ENCODE data around the gene RABGAP1L. TPM values are rescaled to one million over a fixed set of nuclear protein-coding genes. Genes with fewer than 3 reads are reported as not detected.

Gene RABGAP1L
- total and polyA plus RNA-seq, 2 of the 8 experiments (the other 6 are each of a cell fraction or from before 2014, with no cell fraction given), result 33.3 to 156 TPM

DNA sequence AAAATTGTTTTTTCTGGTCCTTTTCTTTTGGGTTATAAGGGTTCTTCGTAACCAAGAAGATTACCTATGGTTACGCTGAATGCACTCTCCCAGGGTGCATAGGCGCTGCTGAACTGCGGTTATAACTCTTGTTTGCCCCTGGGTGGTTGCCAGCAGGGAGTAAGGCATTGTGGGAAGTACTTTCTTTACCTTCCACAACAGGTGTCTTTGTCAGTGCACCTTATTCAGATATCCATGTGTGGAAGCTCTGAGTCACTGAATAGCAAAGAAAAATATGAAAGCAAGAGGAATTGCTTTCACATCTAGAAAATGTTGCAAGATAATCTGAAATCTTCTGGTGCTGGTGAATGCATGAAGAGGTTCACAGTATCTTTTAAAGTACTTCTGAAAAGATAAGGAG lies 716.0 kb downstream of the RABGAP1L start:
- ChIA-PET CTCF (ENCODE audit: partially characterized antibody) (interaction anchor here (1.1 to 1.4 kb wide), 3 partner anchors 8 to 111 kb away, joined by 3 to 5 read pairs (median 4); no protein-coding TSS in a partner anchor), POLR2A (ENCODE audit: partially characterized antibody) (interaction anchor here (1.0 to 2.6 kb wide), 4 partner anchors 10 to 124 kb away, joined by 4 to 10 read pairs (median 4); partner anchors contain the start of gene CACYBP)
- no peak overlapping the region; the same call in 1 of the 2 replicates for H2BK5ac ChIP-seq (ENCODE audit: low read depth, low read length)
- no peaks in the 10 kb centered on the region for H4K20me1 ChIP-seq (replicated peaks in 1 of 2; ENCODE audit: control insufficient read depth in 1 of 2, insufficient read depth in 2 of 2, low read length in 2 of 2)
- no peak overlapping the region for H2BK20ac ChIP-seq (ENCODE audit: low read length)
- no peak overlapping the region for H3K14ac ChIP-seq (ENCODE audit: insufficient read length)
- DNase-seq (ENCODE audit: low read depth in 1 of 2, low spot score in 2 of 2) (no peak), FAIRE-seq (peak; percentile 78)
- no peak overlapping the region for H4K8ac ChIP-seq (ENCODE audit: extremely low read depth, insufficient read depth, low read length)
- peak overlapping the region; percentile 63 to 92 (median 75) for H3K4me3 ChIP-seq (ENCODE audit: extremely low read depth in 1 of 4, insufficient read depth in 2 of 4, low read depth in 3 of 4, low read length in 4 of 4)
- no peak overlapping the region for H3K4ac ChIP-seq (replicated peaks; ENCODE audit: insufficient read length, low read depth, low read length)
- H3K23me2 ChIP-seq (ENCODE audit: low read depth, low read length), result no peaks in the 10 kb centered on the region; the same call in 1 of the 2 replicates
- H3K79me2 ChIP-seq (ENCODE audit: control insufficient read depth in 1 of 2, insufficient read depth in 2 of 2, low read length in 2 of 2), result peaks cover 6 to 59% of the 10 kb centered on the region in 2 experiments
- H3K9me3 ChIP-seq (ENCODE audit: insufficient read depth in 2 of 2, low read depth in 1 of 2, low read length in 1 of 2), result no peaks in the 10 kb centered on the region
- H3K27ac ChIP-seq (ENCODE audit: low read depth, low read length), result peak overlapping the region; percentile 35; the same call in 1 of the 2 replicates
- H2BK12ac ChIP-seq (ENCODE audit: low read depth, low read length), result no peak overlapping the region; the same call in 1 of the 2 replicates
- peaks cover 0 to 24% (median 13%) of the 10 kb centered on the region in 4 experiments; a peak in 6 of 7 replicates for H3K4me1 ChIP-seq (replicated peaks in 1 of 4; ENCODE audit: control insufficient read depth in 3 of 4, insufficient read depth in 4 of 4, low read length in 3 of 4)
- H4K5ac ChIP-seq (ENCODE audit: insufficient read length, low read depth, low read length), result peak overlapping the region; percentile 99
- H3K18ac ChIP-seq (ENCODE audit: extremely low read depth, low read length), result no peak overlapping the region; the same call in 1 of the 2 replicates
- no peak overlapping the region for H3K23ac ChIP-seq (ENCODE audit: insufficient read length)
- no peak overlapping the region for H2AFZ ChIP-seq (ENCODE audit: low read length)
- H3K79me1 ChIP-seq (ENCODE audit: low read depth, low read length), result no peaks in the 10 kb centered on the region
- peak overlapping the region; percentile 67 to 94 for H3K4me2 ChIP-seq (ENCODE audit: insufficient read depth in 1 of 2, low read depth in 2 of 2, low read length in 2 of 2)
- H2BK120ac ChIP-seq (replicated peaks; ENCODE audit: low read depth, low read length), result no peak overlapping the region
- H3K9ac ChIP-seq (replicated peaks in 1 of 4; ENCODE audit: extremely low read depth in 1 of 4, low read depth in 3 of 4, low read length in 3 of 4), result peak overlapping the region in 3 of 4 experiments; percentile 1 to 70 (median 40); a peak in 5 of 7 replicates
- no peak overlapping the region for H4K91ac ChIP-seq (replicated peaks; ENCODE audit: insufficient read length, low read length)
- 0% methylated on average over 4 of the region's 4 CpGs; no CpG with 5 or more reads in 1 of the 2 experiments for WGBS, 2 experiments (ENCODE audit: extremely low coverage in 1 of 2, insufficient coverage in 1 of 2, insufficient read length in 1 of 2, insufficient replicate concordance in 2 of 2, low coverage in 1 of 2, low lambda C conversion rate in 2 of 2, missing lambda C conversion rate in 1 of 2)
- H2BK15ac ChIP-seq (ENCODE audit: low read length), result no peak overlapping the region
- peaks cover 0 to 43% (median 5%) of the 10 kb centered on the region in 4 experiments; a peak in 3 of 8 replicates for H3K36me3 ChIP-seq (ENCODE audit: control insufficient read depth in 2 of 4, insufficient read depth in 4 of 4, low read length in 3 of 4)
- no peak overlapping the region for H3K56ac ChIP-seq (replicated peaks; ENCODE audit: insufficient read length, low read depth, low read length)
- no peak overlapping the region for H2AK5ac ChIP-seq (ENCODE audit: low read depth, low read length)
- H3K27me3 ChIP-seq (replicated peaks in 1 of 4; ENCODE audit: control insufficient read depth in 3 of 4, extremely low read depth in 1 of 4, insufficient read depth in 3 of 4, low read length in 3 of 4), result no peaks in the 10 kb centered on the region
- TF ChIP-seq POLR2AphosphoS5 (IDR thresholded peaks at IDR 0.05; ENCODE audit: low read depth, low read length) (peak; percentile 41; the same call in 1 of the 2 replicates), ASH2L (IDR thresholded peaks at IDR 0.05; ENCODE audit: low read length) (no peak), POLR2A (IDR thresholded peaks at IDR 0.05; ENCODE audit: control extremely low read depth in 1 of 2, low read depth in 2 of 2, low read length in 2 of 2) (peak in 1 of 2 experiments; percentile 52; a peak in 2 of 3 replicates), CTBP2 (IDR thresholded peaks at IDR 0.05; ENCODE audit: borderline replicate concordance, insufficient read depth, insufficient read length, low read length) (no peak), SRF (IDR thresholded peaks at IDR 0.05; ENCODE audit: low read depth, low read length) (no peak), NANOG (IDR thresholded peaks at IDR 0.05; ENCODE audit: insufficient read depth, low read depth, low read length, poor library complexity, severe bottlenecking) (no peak), TAF1 (IDR thresholded peaks at IDR 0.05; ENCODE audit: low read depth, low read length) (peak; percentile 53; the same call in 1 of the 2 replicates), TAF7 (optimal IDR thresholded peaks at IDR 0.05; ENCODE audit: borderline replicate concordance, low read depth, low read length) (peak; percentile 42), SP4 (IDR thresholded peaks at IDR 0.05; ENCODE audit: low read length) (no peak), BRCA1 (IDR thresholded peaks at IDR 0.05; ENCODE audit: low read depth, low read length) (no peak), TCF12 (IDR thresholded peaks at IDR 0.05; ENCODE audit: low read depth, low read length) (peak; percentile 47; the same call in 1 of the 2 replicates), SIN3A (conservative IDR thresholded peaks at IDR 0.05 in 1 of 2, IDR thresholded peaks at IDR 0.05 in 1 of 2; ENCODE audit: low read depth in 1 of 2, low read length in 2 of 2) (no peak)
- TF ChIP-seq, protein P1, sequence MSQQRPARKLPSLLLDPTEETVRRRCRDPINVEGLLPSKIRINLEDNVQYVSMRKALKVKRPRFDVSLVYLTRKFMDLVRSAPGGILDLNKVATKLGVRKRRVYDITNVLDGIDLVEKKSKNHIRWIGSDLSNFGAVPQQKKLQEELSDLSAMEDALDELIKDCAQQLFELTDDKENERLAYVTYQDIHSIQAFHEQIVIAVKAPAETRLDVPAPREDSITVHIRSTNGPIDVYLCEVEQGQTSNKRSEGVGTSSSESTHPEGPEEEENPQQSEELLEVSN (IDR thresholded peaks at IDR 0.05), result no peak

Data from H1 (cell line).